ENCODE data around the gene TAS1R1. TPM values are rescaled to one million over a fixed set of nuclear protein-coding genes. Genes with fewer than 3 reads are reported as not detected.

TAS1R1 gene
- total and polyA plus RNA-seq, 3 experiments from 2014 or later, result not detected

GRCh38 chr1:6600410-6601048 lies 45.4 kb downstream of the TAS1R1 start:
- peak overlapping the region; percentile 94 for H3K27ac ChIP-seq (ENCODE audit: low read depth, low read length)
- peaks cover 27% of the 10 kb centered on the region for H3K36me3 ChIP-seq (ENCODE audit: insufficient read depth, low read length)
- ChIA-PET CTCF (interaction anchor here (0.8 to 4.6 kb wide), 12 partner anchors 9 to 115 kb away, joined by 3 to 28 read pairs (median 4); partner anchors contain the start of genes NOL9, TAS1R1, THAP3 and ZBTB48), POLR2A (interaction anchor here (0.6 to 7.2 kb wide), 10 partner anchors 13 to 185 kb away, joined by 3 to 64 read pairs (median 3); partner anchors contain the start of genes CAMTA1, NOL9, PHF13 and TAS1R1)
- DNase-seq, result no peak
- Mint-ChIP-seq H3K9me3 (no peaks in the 10 kb centered on the region), H3K27ac (peak overlapping the region; percentile 91 to 97 (median 95)), H3K4me1 (peaks cover 48 to 67% (median 51%) of the 10 kb centered on the region in 3 donors), H3K4me3 (peak overlapping the region; percentile 92 to 99 (median 98)), H3K36me3 (peaks cover 0 to 52% (median 2%) of the 10 kb centered on the region in 3 donors), H3K27me3 (no peaks in the 10 kb centered on the region)
- H3K9me3 ChIP-seq (ENCODE audit: low read length), result no peaks in the 10 kb centered on the region
- no peaks in the 10 kb centered on the region for H3K27me3 ChIP-seq (ENCODE audit: insufficient read depth, low read length, poor library complexity, severe bottlenecking)
- peak overlapping the region; percentile 81 for H3K4me3 ChIP-seq (ENCODE audit: low read length)
- peaks cover 57% of the 10 kb centered on the region for H3K4me1 ChIP-seq (ENCODE audit: insufficient read depth, low read length)

GRCh38 chr1:6601049-6601922 lies 46.2 kb downstream of the TAS1R1 start:
- peak overlapping the region; percentile 91 to 97 (median 95) for H3K27ac Mint-ChIP-seq
- Histone ChIP-seq H3K9me3 (ENCODE audit: low read length) (no peaks in the 10 kb centered on the region), H3K36me3 (ENCODE audit: insufficient read depth, low read length) (peaks cover 19% of the 10 kb centered on the region), H3K27me3 (ENCODE audit: insufficient read depth, low read length, poor library complexity, severe bottlenecking) (no peaks in the 10 kb centered on the region), H3K4me3 (ENCODE audit: low read length) (peak overlapping the region; percentile 81), H3K27ac (ENCODE audit: low read depth, low read length) (peak overlapping the region; percentile 94), H3K4me1 (ENCODE audit: insufficient read depth, low read length) (peaks cover 50% of the 10 kb centered on the region)
- DNase-seq, result peak; percentile 57 to 89 (median 60)
- peak overlapping the region; percentile 92 to 99 (median 98) for H3K4me3 Mint-ChIP-seq
- peaks cover 41 to 59% (median 44%) of the 10 kb centered on the region in 3 donors for H3K4me1 Mint-ChIP-seq
- POLR2A ChIA-PET, result interaction anchor here (1.1 to 7.2 kb wide), 6 partner anchors 12 to 141 kb away, joined by 3 to 64 read pairs (median 13); partner anchors contain the start of genes NOL9, PHF13, TAS1R1 and ZBTB48
- no peaks in the 10 kb centered on the region for H3K27me3 Mint-ChIP-seq
- CTCF ChIA-PET, result interaction anchor here (0.9 to 4.6 kb wide), 9 partner anchors 11 to 115 kb away, joined by 4 to 28 read pairs (median 6); partner anchors contain the start of genes NOL9 and ZBTB48
- H3K9me3 Mint-ChIP-seq, result no peaks in the 10 kb centered on the region
- peaks cover 0 to 44% (median 0%) of the 10 kb centered on the region in 3 donors for H3K36me3 Mint-ChIP-seq

- POLR2A ChIA-PET, result interaction anchor here (0.6 to 7.2 kb wide), 7 partner anchors 11 to 1561 kb away, joined by 3 to 64 read pairs (median 12); partner anchors contain the start of genes NOL9, PHF13, TAS1R1 and ZBTB48
- peak overlapping the region; percentile 94 for H3K27ac ChIP-seq (ENCODE audit: low read depth, low read length)
- H3K9me3 ChIP-seq (ENCODE audit: low read length), result no peaks in the 10 kb centered on the region
- Mint-ChIP-seq H3K27me3 (no peaks in the 10 kb centered on the region), H3K36me3 (peaks cover 0 to 36% (median 0%) of the 10 kb centered on the region in 3 donors), H3K27ac (peak overlapping the region; percentile 32 to 96 (median 92)), H3K4me1 (peaks cover 35 to 51% (median 37%) of the 10 kb centered on the region in 3 donors), H3K4me3 (peak overlapping the region; percentile 92 to 99 (median 98)), H3K9me3 (no peaks in the 10 kb centered on the region)
- CTCF ChIA-PET, result interaction anchor here (0.8 to 4.6 kb wide), 9 partner anchors 10 to 116 kb away, joined by 3 to 28 read pairs (median 5); partner anchors contain the start of genes NOL9 and ZBTB48
- no peaks in the 10 kb centered on the region for H3K27me3 ChIP-seq (ENCODE audit: insufficient read depth, low read length, poor library complexity, severe bottlenecking)
- peaks cover 42% of the 10 kb centered on the region for H3K4me1 ChIP-seq (ENCODE audit: insufficient read depth, low read length)
- peak in 3 of 5 donors; percentile 10 to 46 (median 22) for DNase-seq
- peaks cover 11% of the 10 kb centered on the region for H3K36me3 ChIP-seq (ENCODE audit: insufficient read depth, low read length)
- H3K4me3 ChIP-seq (ENCODE audit: low read length), result peak overlapping the region; percentile 81
Observed at GRCh38 chr1:6601923-6602668, 47.0 kb downstream of the TAS1R1 start.

- Mint-ChIP-seq H3K27ac (peak within 1 kb of the TSS; percentile 91 to 99 (median 96)), H3K9me3 (no peaks in the 10 kb centered on the region), H3K27me3 (no peaks in the 10 kb centered on the region), H3K4me1 (peaks cover 31 to 44% (median 33%) of the 10 kb centered on the region in 3 donors), H3K4me3 (peak within 1 kb of the TSS; percentile 92 to 99 (median 98)), H3K36me3 (peaks cover 0 to 29% (median 0%) of the 10 kb centered on the region in 3 donors)
- no peaks in the 10 kb centered on the region for H3K27me3 ChIP-seq (ENCODE audit: insufficient read depth, low read length, poor library complexity, severe bottlenecking)
- DNase-seq, result peak; percentile 80 to 90 (median 82)
- peak within 1 kb of the TSS; percentile 94 for H3K27ac ChIP-seq (ENCODE audit: low read depth, low read length)
- H3K4me1 ChIP-seq (ENCODE audit: insufficient read depth, low read length), result peaks cover 36% of the 10 kb centered on the region
- H3K36me3 ChIP-seq (ENCODE audit: insufficient read depth, low read length), result peaks cover 5% of the 10 kb centered on the region
- H3K9me3 ChIP-seq (ENCODE audit: low read length), result no peaks in the 10 kb centered on the region
- peak within 1 kb of the TSS; percentile 81 for H3K4me3 ChIP-seq (ENCODE audit: low read length)
- CTCF ChIA-PET, result interaction anchor here (0.8 to 4.2 kb wide), 7 partner anchors 9 to 114 kb away, joined by 3 to 16 read pairs (median 5); partner anchors contain the start of gene NOL9
- POLR2A ChIA-PET, result interaction anchor here (0.6 to 7.2 kb wide), 6 partner anchors 10 to 1560 kb away, joined by 4 to 64 read pairs (median 13); partner anchors contain the start of genes NOL9, PHF13, TAS1R1 and THAP3
Observed at GRCh38 chr1:6602669-6603237, 47.6 kb downstream of the TAS1R1 start, which contains the start of gene KLHL21. KLHL21 (minus strand) TSS chr1:6602869; CDS start chr1:6602817, 52 bp downstream.

- Mint-ChIP-seq H3K27me3 (no peaks in the 10 kb centered on the region), H3K4me3 (peak overlapping the region; percentile 90 to 98 (median 91)), H3K4me1 (peaks cover 28 to 38% (median 33%) of the 10 kb centered on the region in 3 donors), H3K36me3 (peaks cover 0 to 26% (median 0%) of the 10 kb centered on the region in 3 donors), H3K27ac (peak overlapping the region; percentile 91 to 99 (median 96)), H3K9me3 (no peaks in the 10 kb centered on the region)
- POLR2A ChIA-PET, result interaction anchor here (0.6 to 7.2 kb wide), 10 partner anchors 9 to 143 kb away, joined by 3 to 64 read pairs (median 4); partner anchors contain the start of genes NOL9, PHF13, TAS1R1 and THAP3
- Histone ChIP-seq H3K9me3 (ENCODE audit: low read length) (no peaks in the 10 kb centered on the region), H3K4me3 (ENCODE audit: low read length) (peak overlapping the region; percentile 59), H3K27me3 (ENCODE audit: insufficient read depth, low read length, poor library complexity, severe bottlenecking) (no peaks in the 10 kb centered on the region), H3K36me3 (ENCODE audit: insufficient read depth, low read length) (no peaks in the 10 kb centered on the region), H3K27ac (ENCODE audit: low read depth, low read length) (peak overlapping the region; percentile 92), H3K4me1 (ENCODE audit: insufficient read depth, low read length) (peaks cover 30% of the 10 kb centered on the region)
- peak; percentile 31 to 79 (median 70) for DNase-seq
- CTCF ChIA-PET, result interaction anchor here (1.3 to 4.2 kb wide), 4 partner anchors 9 to 46 kb away, joined by 4 to 16 read pairs (median 5); no protein-coding TSS in a partner anchor
Observed at GRCh38 chr1:6603238-6603914, 48.3 kb downstream of the TAS1R1 start.

- Mint-ChIP-seq H3K9me3 (no peaks in the 10 kb centered on the region), H3K4me1 (peaks cover 26 to 32% (median 28%) of the 10 kb centered on the region in 3 donors), H3K36me3 (peaks cover 0 to 22% (median 0%) of the 10 kb centered on the region in 3 donors), H3K4me3 (peak overlapping the region; percentile 90 to 98 (median 91)), H3K27ac (peak overlapping the region; percentile 91 to 99 (median 96)), H3K27me3 (no peaks in the 10 kb centered on the region)
- H3K36me3 ChIP-seq (ENCODE audit: insufficient read depth, low read length), result no peaks in the 10 kb centered on the region
- CTCF ChIA-PET, result interaction anchor here (1.0 to 4.2 kb wide), 4 partner anchors 8 to 49 kb away, joined by 3 to 16 read pairs (median 4); partner anchors contain the start of genes NOL9 and TAS1R1
- DNase-seq, result peak in 1 of 5 donors; percentile 16
- no peaks in the 10 kb centered on the region for H3K9me3 ChIP-seq (ENCODE audit: low read length)
- H3K27me3 ChIP-seq (ENCODE audit: insufficient read depth, low read length, poor library complexity, severe bottlenecking), result no peaks in the 10 kb centered on the region
- H3K4me3 ChIP-seq (ENCODE audit: low read length), result peak overlapping the region; percentile 59
- peak overlapping the region; percentile 92 for H3K27ac ChIP-seq (ENCODE audit: low read depth, low read length)
- peaks cover 25% of the 10 kb centered on the region for H3K4me1 ChIP-seq (ENCODE audit: insufficient read depth, low read length)
- POLR2A ChIA-PET, result interaction anchor here (0.6 to 7.2 kb wide), 9 partner anchors 9 to 49 kb away, joined by 3 to 64 read pairs (median 3); partner anchors contain the start of genes NOL9, PHF13, TAS1R1 and THAP3
Observed at GRCh38 chr1:6603915-6604558, 48.9 kb downstream of the TAS1R1 start.
